Stimulated activated CD4-positive, alpha-beta T cell treated with anti-CD3 and anti-CD28 coated beads, Interleukin-1b, Interleukin-23, amount 100 ng/mL, for 48 hours (primary cell): ENCODE results near the gene TOP3B.
"Not testable (repeated sequence)": the region's sequence is repeated elsewhere in the genome, so short reads cannot be mapped to it uniquely, and the experiment has no call there.

Experiments used
- DNase-seq: peaks from one replicate; pipeline ENCODE4 v3.0.0-alpha.2; 2020

The TOP3B gene

GRCh38 chr22:21921729-21922128, 60.9 kb downstream of the TOP3B start:
- DNase-seq: no peak

- no peak for DNase-seq
Measured at GRCh38 chr22:21921184-21921721, 61.3 kb downstream of the TOP3B start.

GRCh38 chr22:21920341-21921183, 62.0 kb downstream of the TOP3B start:
- DNase-seq: no peak

GRCh38 chr22:21919526-21920307, 62.9 kb downstream of the TOP3B start:
- no peak for DNase-seq

DNA sequence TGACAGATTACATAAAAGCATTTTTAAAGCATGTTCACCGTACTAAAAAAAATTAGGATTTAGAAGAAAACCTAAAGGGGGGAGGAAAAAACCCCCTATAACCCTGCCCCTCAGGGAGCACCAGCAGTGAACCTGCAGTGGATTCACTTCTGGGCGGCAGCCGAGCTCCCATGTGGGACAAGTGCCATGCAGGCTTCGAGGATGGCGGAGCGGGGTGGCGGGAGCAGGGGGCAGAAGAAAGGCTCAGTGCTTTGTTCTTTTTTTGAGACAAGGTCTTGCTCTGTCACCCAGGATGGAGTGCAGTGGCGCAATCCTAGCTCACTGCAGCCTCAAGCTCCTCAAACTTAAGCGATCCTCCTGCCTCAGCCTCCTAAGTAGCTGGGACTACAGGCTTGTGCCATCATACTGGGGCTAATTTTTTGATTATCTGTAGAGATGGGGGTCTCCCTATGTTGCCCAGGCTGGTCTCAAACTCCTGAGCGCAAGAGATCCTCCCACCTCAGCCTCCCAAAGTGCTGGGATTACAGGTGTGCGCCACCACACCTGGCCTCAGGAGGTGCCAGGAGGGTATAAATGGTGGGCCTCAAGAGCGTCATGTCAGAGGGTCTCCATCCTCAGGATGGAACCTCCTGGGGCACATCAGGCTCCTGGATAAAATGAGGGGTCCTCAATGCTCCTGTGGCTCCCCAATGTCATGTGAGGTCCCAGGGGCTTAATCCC, 64.0 kb downstream of the TOP3B start:
- no peak for DNase-seq

GRCh38 chr22:21917959-21918261, 64.7 kb downstream of the TOP3B start:
- DNase-seq: no peak

DNA sequence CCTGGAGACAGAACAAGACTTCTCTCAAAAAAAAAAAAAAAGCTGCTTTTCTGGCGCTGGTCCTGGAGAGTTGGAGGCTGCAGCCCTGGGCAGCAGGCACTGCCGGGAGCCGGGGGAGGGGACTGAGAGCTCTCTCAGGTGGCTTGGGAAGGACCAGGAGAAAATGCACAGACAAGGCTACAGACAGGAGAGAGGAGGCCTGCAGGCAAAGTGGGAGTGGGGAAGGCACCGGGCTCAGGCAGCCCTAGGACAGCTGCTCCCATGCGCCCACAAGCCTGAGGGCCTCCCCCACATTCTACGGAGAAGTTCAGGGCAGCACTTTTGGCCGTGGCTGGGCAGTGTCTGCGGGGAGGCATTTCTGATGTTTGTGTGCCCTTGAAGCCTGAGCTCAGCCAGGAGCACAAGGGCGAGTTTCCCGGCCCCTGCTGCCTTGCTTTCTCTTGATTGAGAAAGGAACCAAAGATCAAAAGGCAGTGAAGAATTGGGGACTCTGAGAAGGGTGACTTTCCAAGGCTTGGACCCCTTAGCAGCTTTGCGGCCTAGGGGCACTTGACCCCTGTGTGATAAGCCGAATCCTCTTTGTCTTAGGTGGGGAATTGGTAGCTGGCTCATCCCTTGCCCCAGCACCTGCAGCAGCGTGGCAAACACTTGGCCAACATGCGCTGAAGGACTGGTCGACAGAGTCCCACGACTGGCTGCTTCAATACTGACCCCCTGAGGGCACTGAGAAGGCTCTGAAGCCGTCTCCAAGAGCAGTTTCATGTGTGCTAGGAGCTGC, 65.2 kb downstream of the TOP3B start:
- no peak for DNase-seq

- DNase-seq: no peak
Measured at GRCh38 chr22:21916309-21916918, 66.2 kb downstream of the TOP3B start.

DNA sequence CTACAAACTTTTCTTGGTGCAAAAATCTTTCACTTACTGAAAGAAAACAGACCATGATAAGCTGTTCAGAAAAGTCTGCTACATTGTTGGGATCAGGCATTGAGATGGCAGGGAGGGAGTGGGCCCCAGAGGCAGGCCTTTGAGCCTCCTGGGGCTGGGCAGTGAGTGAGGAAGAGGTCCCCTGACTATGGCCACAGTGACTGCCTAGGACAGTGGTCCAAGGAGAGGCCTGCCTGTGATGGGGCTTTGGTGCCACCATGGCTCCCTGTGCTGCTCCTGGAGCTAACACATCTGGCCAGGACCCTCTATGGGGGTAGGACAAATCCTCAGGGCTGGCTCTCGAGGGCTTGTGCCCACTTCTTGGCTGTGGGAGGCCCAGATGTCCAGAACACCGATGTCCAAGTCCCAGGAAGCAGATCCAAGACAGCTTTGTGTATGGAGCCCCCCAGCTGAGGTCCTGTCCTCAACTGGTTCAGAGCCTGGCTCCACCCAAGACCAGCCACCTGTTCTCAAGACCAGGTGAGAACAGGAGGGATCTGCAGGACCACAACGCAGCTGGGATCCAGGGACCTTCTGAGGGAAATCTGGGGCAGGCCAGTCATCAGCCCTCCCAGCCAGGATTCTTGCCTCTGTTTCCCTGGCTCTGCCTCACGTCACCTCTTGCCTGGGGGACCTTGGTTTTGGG, 66.8 kb downstream of the TOP3B start:
- no peak for DNase-seq

- not testable (repeated sequence) for DNase-seq
Measured at GRCh38 chr22:21914033-21914642, 68.4 kb downstream of the TOP3B start.

DNA sequence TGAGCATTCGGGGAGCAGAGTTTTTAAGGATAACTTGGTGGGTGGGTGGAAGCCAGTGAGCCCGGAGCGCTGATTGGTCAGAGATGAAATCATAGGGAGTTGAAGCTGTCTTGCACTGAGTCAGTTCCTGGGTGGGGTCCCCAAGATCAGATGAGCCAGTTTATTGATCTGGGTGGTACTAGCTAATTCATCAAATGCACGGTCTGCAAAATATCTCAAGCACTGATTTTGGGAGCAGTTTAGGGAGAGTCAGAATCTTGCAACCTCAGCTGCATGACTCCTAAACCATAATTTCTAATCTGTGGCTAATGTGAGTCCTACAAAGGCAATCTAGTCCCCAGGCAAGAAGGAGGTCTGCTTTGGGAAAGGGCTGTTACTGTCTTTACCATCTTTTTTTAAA, 72.2 kb downstream of the TOP3B start:
- DNase-seq: not testable (repeated sequence)

DNA sequence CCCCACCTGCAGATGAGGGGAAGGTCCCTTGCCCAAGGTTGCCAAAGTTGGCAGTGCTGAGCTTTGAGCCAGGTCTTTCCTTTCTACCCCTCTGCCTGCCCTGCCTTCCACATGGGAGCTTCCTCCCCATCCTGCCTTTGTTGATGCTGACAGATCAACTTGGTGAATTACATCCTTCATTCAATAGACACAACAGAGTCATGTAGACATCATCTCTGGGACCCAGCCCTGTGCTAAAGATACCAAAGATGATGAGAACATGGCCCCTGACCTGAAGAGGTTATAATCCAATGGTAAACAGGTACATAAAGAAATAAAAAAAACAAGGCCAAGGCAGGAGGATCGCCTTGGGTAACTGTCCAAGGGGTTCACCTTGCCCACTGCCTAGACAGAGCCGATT, 72.7 kb downstream of the TOP3B start:
- no peak for DNase-seq

DNA sequence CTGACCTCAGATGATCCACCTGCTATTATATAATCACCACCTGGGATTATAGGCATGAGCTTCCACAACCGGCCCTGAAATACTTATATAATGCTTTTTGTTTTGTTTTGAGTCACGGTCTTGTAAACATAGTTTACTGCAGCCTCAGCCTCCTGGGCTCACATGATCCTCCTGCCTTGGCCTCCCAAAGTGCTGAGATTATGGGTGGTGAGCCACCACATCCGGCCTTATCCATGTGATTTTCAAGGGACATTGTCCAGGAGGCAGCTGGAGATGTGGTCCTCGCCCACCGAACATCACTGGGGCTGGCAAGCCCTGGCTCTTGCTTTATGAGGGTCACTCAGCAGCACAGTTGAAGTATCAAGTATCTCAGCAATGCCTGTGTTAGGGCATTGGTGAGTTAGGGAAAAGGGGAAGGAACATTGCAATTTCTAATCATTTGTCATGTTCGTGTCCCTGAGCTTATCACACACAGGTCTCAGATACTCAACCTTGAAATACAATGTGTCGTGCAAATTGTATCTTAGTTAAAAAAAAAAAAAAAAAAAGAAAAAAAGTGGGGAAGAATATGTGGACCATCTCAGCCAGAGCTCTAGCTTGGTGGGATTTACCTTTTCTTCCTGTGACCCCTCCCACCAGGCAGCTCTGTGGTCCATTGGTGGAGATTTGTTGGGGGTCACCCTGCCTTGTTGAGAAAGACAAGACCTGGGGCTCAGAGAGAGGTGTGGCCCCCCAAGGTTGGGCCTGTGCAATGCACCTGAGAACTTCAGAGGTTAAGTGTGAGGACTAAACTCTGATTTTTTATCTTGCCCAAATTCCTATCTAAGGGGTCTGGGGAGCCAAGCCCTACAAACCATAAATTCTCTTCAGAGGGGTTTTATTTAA, 74.7 kb downstream of the TOP3B start:
- no peak for DNase-seq
